H1 (cell line): Measurements from ENCODE around the gene ARG2. TPM values are rescaled to one million over a fixed set of nuclear protein-coding genes. Genes with fewer than 3 reads are reported as not detected.

Experiments
- BRCA1 ChIP-seq: IDR thresholded peaks from 2 replicates; pipeline ENCODE4 v1.6.1; 2012; ENCODE audit warnings: low read depth, low read length, improper control_type of control experiment
- CHD7 ChIP-seq: fragments of 300-600 bp; sonication (generic); IDR thresholded peaks from 2 replicates; pipeline ENCODE4 v1.7.1; 2012; ENCODE audit warnings: low read length, moderate library complexity, mild to moderate bottlenecking, inconsistent platforms; ENCODE audit not compliant: insufficient replicate concordance
- KDM5A ChIP-seq: fragments of 200-600 bp; IDR thresholded peaks from 2 replicates; pipeline ENCODE4 v1.7.1; 2012; ENCODE audit warnings: mild to moderate bottlenecking, low read length, inconsistent platforms, mixed read lengths
- NANOG ChIP-seq: IDR thresholded peaks from 2 replicates; pipeline ENCODE4 v1.6.1; 2011; ENCODE audit warnings: low read length, low read depth, mild to moderate bottlenecking, inconsistent platforms; ENCODE audit not compliant: insufficient read depth, poor library complexity, severe bottlenecking
- TEAD4 ChIP-seq: IDR thresholded peaks from 2 replicates; pipeline ENCODE4 v1.6.1; 2012; ENCODE audit warnings: low read depth, low read length, inconsistent platforms, mixed read lengths
- ZNF274 ChIP-seq: IDR thresholded peaks from 2 replicates; pipeline ENCODE4 v1.7.0; 2012; ENCODE audit warnings: low read length, borderline replicate concordance; ENCODE audit errors: extremely low read depth
- polyA plus RNA-seq, 7 experiments: library from polyadenylated mRNA; depleted of rRNA in 3 of 7; stranded (reverse) in 5 of 7; unstranded in 2 of 7; fragments of >200 nt in 5 of 7; fragments of 200-250 nt in 2 of 7; gene quantifications; 1 replicate in 5 of 7; 2 replicates in 1 of 7; 4 replicates in 1 of 7; pipeline versions ENCODE4 v1.2.1 to v1.2.3, GENCODE V29; 2011 to 2013; ENCODE audit warnings: missing spikeins in 2 of 7, mixed read lengths in 2 of 7
- total RNA-seq: library from RNA; stranded (reverse); fragmentation: NEBNext Ultra II Directional; extraction: Animal tissue kit (Norgen Biotek cat#: 25700); gene quantifications from 2 replicates; pipeline ENCODE4 v1.2.1, GENCODE V29; 2021

Gene ARG2
- total and polyA plus RNA-seq, 2 of the 8 experiments (the other 6 are each of a cell fraction or from before 2014, with no cell fraction given), result 49.9 to 59.1 TPM

- TF ChIP-seq CHD7 (no peak), ZNF274 (no peak), KDM5A (no peak), TEAD4 (no peak), NANOG (no peak), BRCA1 (no peak)
Measured at GRCh38 chr14:67680121-67680602, 60.4 kb downstream of the ARG2 start (continued).
